ENCODE data around the gene TSC22D4.
A peak's percentile ranks its signal among the peaks of the same experiment; 100 is the strongest.

The TSC22D4 gene

GRCh38 chr7:100428199-100428966, 50.6 kb downstream of the TSC22D4 start, which contains the start of gene ZCWPW1:
TSS of gene ZCWPW1 (minus strand) at chr7:100428703. CDS start at chr7:100420649, 8,054 bp downstream.
- DNase-seq (ENCODE audit: low spot score) = peak; percentile 99

DNA sequence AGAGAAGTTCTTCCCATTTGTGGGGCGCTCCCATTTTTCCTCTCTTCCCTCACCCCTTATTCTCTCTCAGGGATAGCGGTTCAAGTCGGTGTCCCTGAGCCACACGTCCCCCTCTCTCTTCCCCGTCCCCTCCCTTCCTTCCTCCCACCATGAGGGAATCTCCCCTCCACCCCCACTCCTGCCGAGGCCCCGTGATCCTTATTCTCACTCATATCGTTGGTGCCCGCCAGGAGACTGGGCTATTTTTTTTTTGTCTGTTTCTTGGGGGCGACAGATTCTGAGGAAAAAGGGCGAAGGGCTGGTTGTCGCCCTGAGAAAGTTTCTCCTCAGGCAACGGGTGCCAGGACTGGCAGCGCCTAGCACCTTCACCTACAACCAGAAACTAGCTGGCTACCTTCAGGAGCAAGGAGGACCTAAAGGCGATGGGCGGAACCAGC, 51.2 kb downstream of the TSC22D4 start:
- DNase-seq (ENCODE audit: low spot score) = no peak

DNA sequence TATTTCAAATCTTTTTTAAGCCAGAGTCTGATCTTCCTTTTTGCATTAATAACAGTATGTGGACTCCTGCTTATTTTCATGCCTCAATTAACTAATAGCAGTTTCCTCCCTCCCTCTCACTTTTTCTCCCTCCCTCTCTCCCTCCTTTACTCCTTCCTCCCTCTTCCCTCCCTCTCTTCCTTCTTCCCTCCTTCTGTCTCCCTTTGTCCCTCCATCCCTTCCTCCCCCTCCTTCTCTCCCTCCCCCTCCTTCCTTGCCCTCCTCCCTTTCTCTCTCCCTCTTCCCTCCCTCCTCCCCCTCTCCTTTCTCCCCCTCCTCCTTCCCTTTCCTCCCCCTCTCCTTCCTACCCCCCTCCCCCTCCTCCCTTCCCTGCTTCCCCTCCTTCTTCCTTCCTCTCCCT, 52.5 kb downstream of the TSC22D4 start:
- no peak for DNase-seq (ENCODE audit: low spot score)

GRCh38 chr7:100425347-100425746, 53.7 kb downstream of the TSC22D4 start:
- DNase-seq (ENCODE audit: low spot score) = no peak

- DNase-seq (ENCODE audit: low spot score) = no peak
Measured at GRCh38 chr7:100423315-100423714, 55.7 kb downstream of the TSC22D4 start.

DNA sequence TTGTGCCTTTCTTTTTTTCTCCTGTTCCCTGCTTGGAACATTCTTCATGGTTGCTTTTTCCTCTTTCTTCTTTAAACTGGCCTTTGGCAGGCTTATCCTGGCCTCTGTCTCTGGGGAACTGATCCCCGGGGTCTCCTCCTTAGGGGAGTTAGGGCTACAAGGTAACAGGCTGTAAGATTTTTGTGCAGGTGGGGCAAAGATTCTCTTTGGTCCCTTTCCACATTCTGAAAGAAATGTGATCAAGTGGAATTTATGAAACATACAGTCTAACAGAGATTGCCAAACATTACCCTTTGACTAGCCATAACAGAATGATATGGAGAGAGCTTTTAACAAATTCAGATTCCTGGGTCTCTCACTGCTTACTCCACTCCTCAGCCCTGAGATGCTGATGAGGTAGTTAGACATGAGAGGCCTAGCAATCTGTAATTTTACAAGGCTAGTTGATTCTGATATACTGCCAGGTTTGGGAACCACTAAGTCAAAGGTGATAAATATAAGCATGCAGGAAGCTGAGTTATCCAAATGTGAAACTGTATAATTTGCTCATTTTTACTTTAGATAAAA, 59.3 kb downstream of the TSC22D4 start:
- DNase-seq (ENCODE audit: low spot score) = no peak

DNA sequence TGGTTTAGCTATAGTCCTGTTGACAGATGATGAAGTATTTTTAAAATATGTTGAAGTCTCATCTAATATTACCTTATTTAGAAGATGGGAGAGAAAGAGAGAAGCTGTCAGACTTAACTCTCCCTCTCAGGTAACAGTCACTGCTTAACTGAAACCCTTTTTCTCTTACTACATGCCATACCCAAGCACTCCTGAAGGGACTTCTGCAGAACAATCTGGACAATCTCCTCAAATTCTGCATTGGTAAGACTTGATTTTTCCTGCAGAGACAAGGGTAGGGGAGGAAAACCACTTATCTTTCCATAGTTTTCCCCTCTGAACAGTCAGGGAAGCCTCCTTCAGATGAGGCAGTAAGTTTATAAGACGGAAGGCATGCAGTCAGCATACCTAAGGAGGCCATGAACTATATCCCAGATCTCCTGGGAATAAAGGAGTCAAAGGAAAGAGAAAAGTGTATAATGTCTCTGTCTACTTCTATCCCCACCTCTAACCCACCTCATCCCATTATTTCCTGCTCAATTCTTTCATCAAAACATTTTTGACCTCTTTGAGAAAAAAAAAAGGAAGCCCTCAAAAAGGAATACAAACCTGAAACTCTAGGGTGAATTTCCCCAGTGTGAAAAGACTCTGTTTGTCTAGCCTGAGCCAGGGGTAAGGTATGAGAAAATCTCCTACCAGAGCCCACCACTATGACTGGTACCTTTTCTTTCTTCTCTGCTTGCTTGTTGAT, 59.9 kb downstream of the TSC22D4 start:
- no peak for DNase-seq (ENCODE audit: low spot score)

Measured in COLO829 (cell line).